H1 (cell line): ENCODE measurements around the gene MORF4L1. TPM values are rescaled to one million over a fixed set of nuclear protein-coding genes. Genes with fewer than 3 reads are reported as not detected.

Experiments used
- ASH2L ChIP-seq: fragments of 200-600, 300-600 bp; sonication (generic); IDR thresholded peaks from one replicate; pipeline ENCODE4 v1.7.1; 2017; ENCODE audit warnings: low read length
- BACH1 ChIP-seq: IDR thresholded peaks from 2 replicates; pipeline ENCODE4 v1.6.1; 2012; ENCODE audit warnings: low read length, improper control_type of control experiment
- CHD2 ChIP-seq: IDR thresholded peaks from 2 replicates; pipeline ENCODE4 v1.6.1; 2012; ENCODE audit warnings: low read length, improper control_type of control experiment
- CTCF ChIP-seq, 3 experiments: IDR thresholded peaks; 1 replicate in 2 of 3; 2 replicates in 1 of 3; pipeline versions ENCODE4 v1.5.1 to v1.6.1; 2011; ENCODE audit warnings: low read length in 3 of 3, mild to moderate bottlenecking in 3 of 3, inconsistent platforms in 2 of 3, low read depth in 1 of 3, moderate library complexity in 1 of 3; ENCODE audit not compliant: insufficient read depth in 1 of 3; ENCODE audit errors: control extremely low read depth in 1 of 3
- E2F6 ChIP-seq: IDR thresholded peaks from 2 replicates; pipeline ENCODE4 v1.6.1; 2012; ENCODE audit warnings: inconsistent platforms
- EZH2 ChIP-seq: fragments of 200-600 bp; sonication (generic); IDR thresholded peaks from 2 replicates; pipeline ENCODE4 v1.7.1; 2012; ENCODE audit warnings: low read depth, mild to moderate bottlenecking, moderate library complexity, low read length, inconsistent platforms; ENCODE audit not compliant: severe bottlenecking
- GABPA ChIP-seq: IDR thresholded peaks from 2 replicates; pipeline ENCODE4 v1.6.1; 2011; ENCODE audit warnings: mild to moderate bottlenecking, low read length, moderate library complexity, borderline replicate concordance; ENCODE audit not compliant: insufficient read depth
- GTF2F1 ChIP-seq: IDR thresholded peaks from 2 replicates; pipeline ENCODE4 v1.6.1; 2012; ENCODE audit warnings: low read depth, low read length, improper control_type of control experiment, borderline replicate concordance
- HDAC6 ChIP-seq: IDR thresholded peaks from one replicate; pipeline ENCODE4 v1.7.1; 2012; ENCODE audit warnings: low read depth, mild to moderate bottlenecking, inconsistent platforms, low read length, moderate library complexity
- JUND ChIP-seq: IDR thresholded peaks from 2 replicates; pipeline ENCODE4 v1.6.1; 2011; ENCODE audit warnings: mild to moderate bottlenecking, improper control_type of control experiment, low read length
- PHF8 ChIP-seq: fragments of 200-600 bp; sonication (generic); conservative IDR thresholded peaks from 2 replicates; pipeline ENCODE4 v1.7.1; 2012; ENCODE audit warnings: low read depth, mild to moderate bottlenecking, inconsistent platforms, low read length, moderate library complexity
- POLR2AphosphoS5 ChIP-seq: IDR thresholded peaks from 2 replicates; pipeline ENCODE4 v1.6.1; 2011; ENCODE audit warnings: low read depth, low read length
- SIRT6 ChIP-seq: IDR thresholded peaks from one replicate; pipeline ENCODE4 v1.7.1; 2012; ENCODE audit warnings: low read length, inconsistent platforms
- SP1 ChIP-seq: IDR thresholded peaks from 2 replicates; pipeline ENCODE4 v1.6.1; 2011; ENCODE audit warnings: low read depth, low read length
- SRF ChIP-seq: IDR thresholded peaks from 2 replicates; pipeline ENCODE4 v1.6.1; 2011; ENCODE audit warnings: mild to moderate bottlenecking, low read depth, low read length, moderate library complexity
- TAF1 ChIP-seq: IDR thresholded peaks from 2 replicates; pipeline ENCODE4 v1.6.1; 2011; ENCODE audit warnings: mild to moderate bottlenecking, low read depth, low read length
- TCF12 ChIP-seq: IDR thresholded peaks from 2 replicates; pipeline ENCODE4 v1.6.1; 2011; ENCODE audit warnings: low read depth, mild to moderate bottlenecking, low read length
- USF2 ChIP-seq: IDR thresholded peaks from 2 replicates; pipeline ENCODE4 v1.6.1; 2011; ENCODE audit warnings: low read length, improper control_type of control experiment
- YY1 ChIP-seq: IDR thresholded peaks from 2 replicates; pipeline ENCODE4 v1.6.1; 2011; ENCODE audit warnings: low read depth, mild to moderate bottlenecking, low read length
- ZNF274 ChIP-seq: IDR thresholded peaks from 2 replicates; pipeline ENCODE4 v1.7.0; 2012; ENCODE audit warnings: low read length, borderline replicate concordance; ENCODE audit errors: extremely low read depth
- polyA plus RNA-seq, 7 experiments: library from polyadenylated mRNA; depleted of rRNA in 3 of 7; stranded (reverse) in 5 of 7; unstranded in 2 of 7; fragments of >200 nt in 5 of 7; fragments of 200-250 nt in 2 of 7; gene quantifications; 1 replicate in 5 of 7; 2 replicates in 1 of 7; 4 replicates in 1 of 7; pipeline versions ENCODE4 v1.2.1 to v1.2.3, GENCODE V29; 2011 to 2013; ENCODE audit warnings: missing spikeins in 2 of 7, mixed read lengths in 2 of 7
- total RNA-seq: library from RNA; stranded (reverse); fragmentation: NEBNext Ultra II Directional; extraction: Animal tissue kit (Norgen Biotek cat#: 25700); gene quantifications from 2 replicates; pipeline ENCODE4 v1.2.1, GENCODE V29; 2021
- TF ChIP-seq, protein P1 (sequence below): IDR thresholded peaks from 2 replicates; pipeline ENCODE4 v1.6.1; 2012; ENCODE audit warnings: inconsistent platforms

The MORF4L1 gene
- total and polyA plus RNA-seq, 2 of the 8 experiments (the other 6 are each of a cell fraction or from before 2014, with no cell fraction given) = 260 to 533 TPM

GRCh38 chr15:78872155-78872971 lies at the start of gene MORF4L1 (continued):
- TF ChIP-seq GABPA (no peak), CHD2 (peak; percentile 76), GTF2F1 (no peak), BACH1 (no peak), CTCF (IDR thresholded peaks at IDR 0.05; ENCODE audit: control extremely low read depth in 1 of 3, insufficient read depth in 1 of 3, low read depth in 1 of 3, low read length in 3 of 3) (no peak), PHF8 (no peak; the same call in 1 of the 2 replicates), POLR2AphosphoS5 (no peak), JUND (no peak), SRF (peak; percentile 88), EZH2 (no peak), USF2 (no peak), ZNF274 (no peak), TCF12 (no peak), HDAC6 (no peak), TAF1 (no peak), SIRT6 (no peak), YY1 (0 out of 2 replicates have a peak, but pooled peaks have one; percentile 16), E2F6 (no peak), SP1 (peak; percentile 72; the same call in 1 of the 2 replicates), ASH2L (peak; percentile 40)
- TF ChIP-seq, protein P1, sequence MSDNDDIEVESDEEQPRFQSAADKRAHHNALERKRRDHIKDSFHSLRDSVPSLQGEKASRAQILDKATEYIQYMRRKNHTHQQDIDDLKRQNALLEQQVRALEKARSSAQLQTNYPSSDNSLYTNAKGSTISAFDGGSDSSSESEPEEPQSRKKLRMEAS = peak; percentile 20; the same call in 1 of the 2 replicates
